ENCODE measurements around the gene LIPT2.

GRCh38 chr11:74447720-74448119 lies 45.8 kb downstream of the LIPT2 start:
- no peak for TF ChIP-seq CTCF (IDR thresholded peaks at IDR 0.05)
- no peak for TF ChIP-seq POLR2A (IDR thresholded peaks at IDR 0.05)

Data from thyroid gland (tissue), 4 donors.